ENCODE measurements around the gene SNX17. TPM values are rescaled to one million over a fixed set of nuclear protein-coding genes. Genes with fewer than 3 reads are reported as not detected.

The SNX17 gene
- total RNA-seq, 3 donors from 2014 or later, result 109 to 121 (median 116) TPM

Other genes with a start within 250 kb of the SNX17 start
- under 1 TPM in 2 of 3 donors, not detected in 1; 0.29 to 0.80 TPM for gene ABHD1, start 246.8 kb upstream of the SNX17 start, total RNA-seq
- 100 to 1,000 TPM in 1 of 3 donors, 10 to 100 TPM in 2; 51.5 to 113 (median 69.4) TPM for gene PREB, start 236.0 kb upstream of the SNX17 start, total RNA-seq
- gene PRR30, start 231.2 kb upstream of the SNX17 start, total RNA-seq, result not detected
- gene TCF23, start 221.6 kb upstream of the SNX17 start, total RNA-seq, result not detected
- gene ATRAID, start 158.6 kb upstream of the SNX17 start, total RNA-seq, result 100 to 1,000 TPM; 146 to 243 (median 177) TPM
- 10 to 100 TPM; 43.4 to 86.2 (median 84.9) TPM for gene SLC5A6, start 158.3 kb upstream of the SNX17 start, total RNA-seq
- 10 to 100 TPM; 15.5 to 33.4 (median 17.3) TPM for gene CAD, start 153.2 kb upstream of the SNX17 start, total RNA-seq
- gene SLC30A3, start 107.6 kb upstream of the SNX17 start, total RNA-seq, result under 1 TPM in 1 of 3 donors, not detected in 2; 0.33 TPM
- gene DNAJC5G, start 95.2 kb upstream of the SNX17 start, total RNA-seq, result not detected
- under 1 TPM in 2 of 3 donors, not detected in 1; 0.15 to 0.66 TPM for gene TRIM54, start 88.2 kb upstream of the SNX17 start, total RNA-seq
- 1 to 10 TPM in 2 of 3 donors, under 1 TPM in 1; 0.80 to 8.8 (median 4.6) TPM for gene UCN, start 62.2 kb upstream of the SNX17 start, total RNA-seq
- gene MPV17, start 47.5 kb upstream of the SNX17 start, total RNA-seq, result 10 to 100 TPM; 72.8 to 95.1 (median 79.4) TPM
- 10 to 100 TPM; 32.6 to 63.5 (median 55.7) TPM for gene GTF3C2, start 13.9 kb upstream of the SNX17 start, total RNA-seq
- gene EIF2B4, start 278 bp upstream of the SNX17 start, total RNA-seq, result 10 to 100 TPM; 38.1 to 48.9 (median 47.9) TPM
- 10 to 100 TPM in 2 of 3 donors, 1 to 10 TPM in 1; 5.9 to 22.5 (median 15.7) TPM for gene ZNF513, start 10.1 kb downstream of the SNX17 start, total RNA-seq
- 10 to 100 TPM; 46.2 to 59.0 (median 54.4) TPM for gene PPM1G, start 39.0 kb downstream of the SNX17 start, total RNA-seq
- gene NRBP1, start 58.0 kb downstream of the SNX17 start, total RNA-seq, result 10 to 100 TPM; 70.5 to 87.5 (median 80.3) TPM
- gene KRTCAP3, start 71.8 kb downstream of the SNX17 start, total RNA-seq, result 10 to 100 TPM in 2 of 3 donors, 1 to 10 TPM in 1; 3.8 to 31.2 (median 14.7) TPM
- 10 to 100 TPM; 28.2 to 51.5 (median 32.1) TPM for gene IFT172, start 119.1 kb downstream of the SNX17 start, total RNA-seq
- gene FNDC4, start 124.6 kb downstream of the SNX17 start, total RNA-seq, result 10 to 100 TPM; 12.4 to 57.7 (median 57.3) TPM
- gene GCKR, start 126.2 kb downstream of the SNX17 start, total RNA-seq, result 1 to 10 TPM in 2 of 3 donors, not detected in 1; 1.8 to 3.9 TPM
- 10 to 100 TPM; 28.8 to 42.7 (median 39.7) TPM for gene ZNF512, start 212.4 kb downstream of the SNX17 start, total RNA-seq